Panc1 (cell line): ENCODE measurements around the gene PYM1.

ENCODE experiments used
- REST ChIP-seq, 2 experiments: IDR thresholded peaks; 2 replicates each; pipeline ENCODE4 v1.6.1; 2011 to 2012; ENCODE audit warnings: low read depth in 2 of 2, control low read depth in 1 of 2, low read length in 1 of 2, mild to moderate bottlenecking in 1 of 2, moderate library complexity in 1 of 2; ENCODE audit not compliant: insufficient read depth in 1 of 2
- TF ChIP-seq, protein P1 (sequence below): fragments of 450-650 bp; IDR thresholded peaks from 2 replicates; pipeline ENCODE4 v1.5.1; 2017; ENCODE audit warnings: mild to moderate bottlenecking

GRCh38 chr12:55862286-55862685 is 65.4 kb downstream of the PYM1 start:
- no peak for TF ChIP-seq REST (IDR thresholded peaks at IDR 0.05; ENCODE audit: insufficient read depth in 1 of 2, low read depth in 2 of 2, low read length in 1 of 2)
- TF ChIP-seq, protein P1, sequence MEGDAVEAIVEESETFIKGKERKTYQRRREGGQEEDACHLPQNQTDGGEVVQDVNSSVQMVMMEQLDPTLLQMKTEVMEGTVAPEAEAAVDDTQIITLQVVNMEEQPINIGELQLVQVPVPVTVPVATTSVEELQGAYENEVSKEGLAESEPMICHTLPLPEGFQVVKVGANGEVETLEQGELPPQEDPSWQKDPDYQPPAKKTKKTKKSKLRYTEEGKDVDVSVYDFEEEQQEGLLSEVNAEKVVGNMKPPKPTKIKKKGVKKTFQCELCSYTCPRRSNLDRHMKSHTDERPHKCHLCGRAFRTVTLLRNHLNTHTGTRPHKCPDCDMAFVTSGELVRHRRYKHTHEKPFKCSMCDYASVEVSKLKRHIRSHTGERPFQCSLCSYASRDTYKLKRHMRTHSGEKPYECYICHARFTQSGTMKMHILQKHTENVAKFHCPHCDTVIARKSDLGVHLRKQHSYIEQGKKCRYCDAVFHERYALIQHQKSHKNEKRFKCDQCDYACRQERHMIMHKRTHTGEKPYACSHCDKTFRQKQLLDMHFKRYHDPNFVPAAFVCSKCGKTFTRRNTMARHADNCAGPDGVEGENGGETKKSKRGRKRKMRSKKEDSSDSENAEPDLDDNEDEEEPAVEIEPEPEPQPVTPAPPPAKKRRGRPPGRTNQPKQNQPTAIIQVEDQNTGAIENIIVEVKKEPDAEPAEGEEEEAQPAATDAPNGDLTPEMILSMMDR = no peak
